Ishikawa (cell line): Measurements from ENCODE around the gene GTSE1.

Source experiments
- CEBPB ChIP-seq: IDR thresholded peaks from 2 replicates; pipeline ENCODE4 v1.6.1; 2012
- CREB1 ChIP-seq: IDR thresholded peaks from 2 replicates; pipeline ENCODE4 v1.6.1; 2012; ENCODE audit warnings: low read depth
- EGR1 ChIP-seq: IDR thresholded peaks from 2 replicates; pipeline ENCODE4 v1.6.1; 2012
- EP300 ChIP-seq: IDR thresholded peaks from 2 replicates; pipeline ENCODE4 v1.6.1; 2012; ENCODE audit warnings: borderline replicate concordance
- FOXM1 ChIP-seq: IDR thresholded peaks from 2 replicates; pipeline ENCODE4 v1.6.1; 2012; ENCODE audit warnings: low read depth, borderline replicate concordance
- MAX ChIP-seq: IDR thresholded peaks from 2 replicates; pipeline ENCODE4 v1.6.1; 2012
- NFIC ChIP-seq: IDR thresholded peaks from 2 replicates; pipeline ENCODE4 v1.6.1; 2012
- RAD21 ChIP-seq: IDR thresholded peaks from 2 replicates; pipeline ENCODE4 v1.6.1; 2012; ENCODE audit warnings: low read depth
- TAF1 ChIP-seq: IDR thresholded peaks from 2 replicates; pipeline ENCODE4 v1.6.1; 2012; ENCODE audit warnings: low read depth, mild to moderate bottlenecking
- TCF12 ChIP-seq: IDR thresholded peaks from 2 replicates; pipeline ENCODE4 v1.6.1; 2012; ENCODE audit warnings: low read depth
- TEAD4 ChIP-seq: IDR thresholded peaks from 2 replicates; pipeline ENCODE4 v1.6.1; 2012
- YY1 ChIP-seq: IDR thresholded peaks from 2 replicates; pipeline ENCODE4 v1.6.1; 2012; ENCODE audit warnings: low read depth
- ZBTB7A ChIP-seq: IDR thresholded peaks from 2 replicates; pipeline ENCODE4 v1.6.1; 2012; ENCODE audit warnings: low read depth
- TF ChIP-seq, protein P1 (sequence below): IDR thresholded peaks from 2 replicates; pipeline ENCODE4 v1.6.1; 2012
- TF ChIP-seq, protein P2 (sequence below): IDR thresholded peaks from 2 replicates; pipeline ENCODE4 v1.6.1; 2012; ENCODE audit warnings: low read depth, mild to moderate bottlenecking

Gene GTSE1

DNA sequence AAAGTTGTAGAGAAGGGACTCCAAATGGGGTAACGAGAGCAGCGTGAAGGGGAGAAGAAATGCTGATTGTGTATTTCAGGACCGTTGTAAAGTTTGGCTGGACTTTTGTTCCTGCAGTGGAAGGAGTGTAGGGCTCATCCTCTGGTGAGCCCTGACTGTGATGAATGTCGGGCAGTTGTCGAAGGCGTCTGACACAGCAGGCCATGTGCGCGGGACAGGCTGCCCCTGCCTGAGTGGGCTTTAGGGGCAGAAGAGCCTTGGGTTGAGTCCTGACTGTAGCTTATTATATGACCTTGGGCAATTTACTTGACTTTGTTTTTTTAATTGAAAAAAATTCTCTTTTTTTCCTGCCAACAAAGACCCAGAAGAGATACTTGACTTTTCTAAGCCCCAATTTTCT lies 42.0 kb downstream of the GTSE1 start:
- TF ChIP-seq, protein P1, sequence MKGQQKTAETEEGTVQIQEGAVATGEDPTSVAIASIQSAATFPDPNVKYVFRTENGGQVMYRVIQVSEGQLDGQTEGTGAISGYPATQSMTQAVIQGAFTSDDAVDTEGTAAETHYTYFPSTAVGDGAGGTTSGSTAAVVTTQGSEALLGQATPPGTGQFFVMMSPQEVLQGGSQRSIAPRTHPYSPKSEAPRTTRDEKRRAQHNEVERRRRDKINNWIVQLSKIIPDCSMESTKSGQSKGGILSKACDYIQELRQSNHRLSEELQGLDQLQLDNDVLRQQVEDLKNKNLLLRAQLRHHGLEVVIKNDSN = no peak
- TF ChIP-seq, protein P2, sequence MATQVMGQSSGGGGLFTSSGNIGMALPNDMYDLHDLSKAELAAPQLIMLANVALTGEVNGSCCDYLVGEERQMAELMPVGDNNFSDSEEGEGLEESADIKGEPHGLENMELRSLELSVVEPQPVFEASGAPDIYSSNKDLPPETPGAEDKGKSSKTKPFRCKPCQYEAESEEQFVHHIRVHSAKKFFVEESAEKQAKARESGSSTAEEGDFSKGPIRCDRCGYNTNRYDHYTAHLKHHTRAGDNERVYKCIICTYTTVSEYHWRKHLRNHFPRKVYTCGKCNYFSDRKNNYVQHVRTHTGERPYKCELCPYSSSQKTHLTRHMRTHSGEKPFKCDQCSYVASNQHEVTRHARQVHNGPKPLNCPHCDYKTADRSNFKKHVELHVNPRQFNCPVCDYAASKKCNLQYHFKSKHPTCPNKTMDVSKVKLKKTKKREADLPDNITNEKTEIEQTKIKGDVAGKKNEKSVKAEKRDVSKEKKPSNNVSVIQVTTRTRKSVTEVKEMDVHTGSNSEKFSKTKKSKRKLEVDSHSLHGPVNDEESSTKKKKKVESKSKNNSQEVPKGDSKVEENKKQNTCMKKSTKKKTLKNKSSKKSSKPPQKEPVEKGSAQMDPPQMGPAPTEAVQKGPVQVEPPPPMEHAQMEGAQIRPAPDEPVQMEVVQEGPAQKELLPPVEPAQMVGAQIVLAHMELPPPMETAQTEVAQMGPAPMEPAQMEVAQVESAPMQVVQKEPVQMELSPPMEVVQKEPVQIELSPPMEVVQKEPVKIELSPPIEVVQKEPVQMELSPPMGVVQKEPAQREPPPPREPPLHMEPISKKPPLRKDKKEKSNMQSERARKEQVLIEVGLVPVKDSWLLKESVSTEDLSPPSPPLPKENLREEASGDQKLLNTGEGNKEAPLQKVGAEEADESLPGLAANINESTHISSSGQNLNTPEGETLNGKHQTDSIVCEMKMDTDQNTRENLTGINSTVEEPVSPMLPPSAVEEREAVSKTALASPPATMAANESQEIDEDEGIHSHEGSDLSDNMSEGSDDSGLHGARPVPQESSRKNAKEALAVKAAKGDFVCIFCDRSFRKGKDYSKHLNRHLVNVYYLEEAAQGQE = no peak

DNA sequence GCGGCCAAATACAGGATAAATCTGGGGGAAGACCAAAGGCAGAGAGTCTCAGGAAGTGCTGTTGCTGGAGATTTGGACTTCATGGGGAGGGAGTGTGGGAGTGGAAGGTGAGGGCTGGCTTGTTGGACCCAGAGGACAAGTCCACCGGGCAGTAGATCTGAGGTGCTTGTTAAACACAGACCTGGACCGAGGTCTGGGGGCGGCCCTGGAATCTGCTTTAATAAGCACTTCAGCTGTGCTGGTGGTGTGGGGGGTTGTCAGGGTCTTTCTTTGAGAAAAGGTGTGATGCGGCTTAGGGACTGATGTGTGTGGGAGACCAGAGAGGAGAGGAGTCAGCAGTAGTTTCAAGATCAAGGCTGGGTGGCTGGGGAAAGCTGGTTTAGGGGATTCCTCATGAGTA lies 43.3 kb downstream of the GTSE1 start:
- TF ChIP-seq TAF1 = no peak
- no peak for TF ChIP-seq EGR1
- TF ChIP-seq, protein P1 = no peak
- TF ChIP-seq ZBTB7A = no peak
- TF ChIP-seq MAX = no peak
- no peak for TF ChIP-seq FOXM1
- no peak for TF ChIP-seq YY1
- no peak for TF ChIP-seq NFIC
- no peak for TF ChIP-seq RAD21
- TF ChIP-seq TCF12 = no peak
- TF ChIP-seq TEAD4 = no peak
- no peak for TF ChIP-seq CREB1

- TF ChIP-seq YY1 (no peak), TEAD4 (no peak), RAD21 (no peak), EP300 (no peak), CREB1 (no peak), TCF12 (no peak), EGR1 (no peak), TAF1 (no peak), CEBPB (no peak), MAX (no peak)
- TF ChIP-seq, protein P1 = no peak
- TF ChIP-seq, protein P2 = no peak
Observed at GRCh38 chr22:46340676-46341075, 44.0 kb downstream of the GTSE1 start.

- TF ChIP-seq FOXM1 (no peak), EGR1 (no peak), MAX (no peak), TCF12 (no peak), TAF1 (no peak)
Observed at GRCh38 chr22:46346680-46347405, 50.2 kb downstream of the GTSE1 start.

DNA sequence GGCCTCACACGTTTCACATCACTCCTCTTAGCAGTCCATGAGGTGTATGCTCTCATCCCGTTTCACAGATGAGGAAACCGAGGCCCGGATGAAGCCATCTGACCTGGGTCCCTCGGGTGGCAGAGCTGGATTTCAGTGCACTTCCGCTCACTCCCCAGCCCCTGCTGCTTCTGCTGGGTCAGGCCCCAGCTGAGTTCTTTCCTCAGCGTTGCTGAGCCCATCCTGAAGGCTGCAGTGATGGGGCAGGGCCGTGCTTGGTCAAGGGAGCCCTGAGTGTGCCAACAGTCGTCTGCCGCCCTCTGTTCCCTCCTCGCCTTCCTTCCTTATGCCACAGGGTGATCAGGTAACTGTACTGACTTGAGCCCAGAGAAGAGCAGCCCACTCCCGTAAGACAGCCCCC lies 51.0 kb downstream of the GTSE1 start:
- TF ChIP-seq RAD21 = no peak
- no peak for TF ChIP-seq TAF1
- TF ChIP-seq EP300 = no peak
- TF ChIP-seq CEBPB = no peak
- no peak for TF ChIP-seq MAX
- TF ChIP-seq CREB1 = no peak
- TF ChIP-seq NFIC = no peak
- TF ChIP-seq YY1 = no peak
- no peak for TF ChIP-seq FOXM1
- TF ChIP-seq, protein P2 = no peak
- TF ChIP-seq ZBTB7A = no peak
- no peak for TF ChIP-seq TEAD4
- TF ChIP-seq TCF12 = no peak
- TF ChIP-seq, protein P1 = no peak
